ENCODE data around the gene RASGRF1.
A peak's percentile ranks its signal among the peaks of the same experiment; 100 is the strongest.

RASGRF1 gene

DNA sequence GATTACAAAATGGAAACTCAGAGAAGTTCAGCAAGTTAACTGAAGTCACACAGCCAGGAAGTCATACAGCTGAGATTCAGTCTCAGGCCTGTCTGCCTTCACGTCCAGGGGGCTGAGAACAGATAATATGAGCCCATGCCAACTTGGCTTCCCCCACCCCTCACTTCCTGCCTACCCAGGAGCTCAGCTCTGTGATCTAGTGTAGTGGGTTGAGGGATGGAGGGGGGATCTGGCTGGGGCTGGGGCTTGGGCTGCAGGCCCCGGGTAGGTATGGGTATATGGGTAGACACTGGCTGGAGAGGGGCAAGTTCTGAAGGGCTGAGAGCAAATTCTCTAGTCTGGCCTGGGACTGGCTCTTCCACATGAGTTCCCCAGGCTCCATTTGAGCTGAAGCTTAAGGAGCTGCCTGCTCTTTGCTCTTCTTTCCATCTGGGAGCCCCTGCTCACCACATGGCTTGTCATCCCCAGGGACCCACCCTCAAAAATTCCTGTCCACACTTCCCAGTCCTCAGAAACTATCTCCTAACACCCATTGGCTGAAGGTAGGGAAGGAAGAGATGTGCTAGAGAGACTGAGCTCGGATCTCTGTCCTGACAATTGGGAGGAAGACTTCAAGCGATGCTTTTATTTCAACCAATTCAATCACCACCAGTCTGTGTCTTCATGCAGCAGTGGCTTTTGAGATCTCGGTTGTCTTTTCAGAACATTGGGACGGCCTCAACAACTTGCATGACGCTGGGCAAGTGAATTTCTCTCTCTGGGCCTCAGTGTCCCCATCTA is 2.0 kb downstream of the RASGRF1 start:
- H3K36me3 Mint-ChIP-seq, result peaks cover 0 to 7% of the 10 kb centered on the region in 2 donors
- H3K27me3 Mint-ChIP-seq, result peaks cover 64 to 74% of the 10 kb centered on the region in 2 donors
- no peak overlapping the region for H3K4me3 Mint-ChIP-seq
- H3K27ac Mint-ChIP-seq, result no peak overlapping the region
- ATAC-seq (replicated peaks) (no peak), DNase-seq (no peak)
- peaks cover 24 to 29% of the 10 kb centered on the region in 2 donors for H3K4me1 Mint-ChIP-seq
- H3K9me3 Mint-ChIP-seq, result peaks cover 1 to 4% of the 10 kb centered on the region in 2 donors

- DNase-seq, result no peak
- Mint-ChIP-seq H3K4me3 (no peak overlapping the region), H3K36me3 (peaks cover 0 to 1% of the 10 kb centered on the region in 2 donors), H3K9me3 (no peaks in the 10 kb centered on the region), H3K27me3 (peaks cover 47 to 61% of the 10 kb centered on the region in 2 donors), H3K27ac (no peak overlapping the region), H3K4me1 (peaks cover 15 to 19% of the 10 kb centered on the region in 2 donors)
- no peak for ATAC-seq (replicated peaks)
Measured at GRCh38 chr15:79086814-79087213, 3.8 kb downstream of the RASGRF1 start.

DNA sequence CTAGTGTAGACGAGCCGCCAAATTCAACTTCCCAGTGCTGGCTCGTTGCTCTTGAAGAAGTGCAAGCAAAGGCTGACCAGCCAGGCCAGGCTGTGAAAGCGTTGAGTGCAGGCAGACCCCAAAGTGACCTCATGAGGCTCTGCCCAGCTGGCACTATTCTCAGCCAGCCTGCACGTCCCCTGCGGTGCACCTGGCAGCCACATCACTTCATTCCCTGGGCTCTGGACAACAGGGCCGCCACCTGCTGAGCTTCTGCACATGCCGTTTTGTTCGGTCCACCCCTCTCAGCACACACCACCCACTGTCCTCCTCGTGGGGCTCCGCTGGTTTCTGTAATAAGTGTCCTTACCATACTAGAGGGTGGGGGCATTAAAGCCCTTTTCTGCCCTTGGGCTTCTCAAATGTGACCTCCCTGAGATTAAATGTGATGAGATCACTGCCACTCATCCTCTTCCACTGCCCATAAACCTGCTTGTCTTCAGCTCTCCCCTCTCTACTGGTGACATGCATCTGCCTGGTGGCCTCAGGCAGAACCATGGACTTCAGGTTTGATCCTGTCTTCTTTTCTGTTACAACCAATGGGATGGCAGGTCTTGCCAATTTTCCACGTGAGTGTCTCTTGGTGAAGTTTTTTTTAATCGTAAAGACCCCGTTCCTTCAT is 6.1 kb downstream of the RASGRF1 start:
- Mint-ChIP-seq H3K4me3 (no peak overlapping the region), H3K9me3 (no peaks in the 10 kb centered on the region), H3K27me3 (peaks cover 29 to 42% of the 10 kb centered on the region in 2 donors), H3K36me3 (no peaks in the 10 kb centered on the region), H3K27ac (no peak overlapping the region), H3K4me1 (peaks cover under 1 to 3% of the 10 kb centered on the region in 2 donors)
- DNase-seq (no peak), ATAC-seq (replicated peaks) (no peak)

DNA sequence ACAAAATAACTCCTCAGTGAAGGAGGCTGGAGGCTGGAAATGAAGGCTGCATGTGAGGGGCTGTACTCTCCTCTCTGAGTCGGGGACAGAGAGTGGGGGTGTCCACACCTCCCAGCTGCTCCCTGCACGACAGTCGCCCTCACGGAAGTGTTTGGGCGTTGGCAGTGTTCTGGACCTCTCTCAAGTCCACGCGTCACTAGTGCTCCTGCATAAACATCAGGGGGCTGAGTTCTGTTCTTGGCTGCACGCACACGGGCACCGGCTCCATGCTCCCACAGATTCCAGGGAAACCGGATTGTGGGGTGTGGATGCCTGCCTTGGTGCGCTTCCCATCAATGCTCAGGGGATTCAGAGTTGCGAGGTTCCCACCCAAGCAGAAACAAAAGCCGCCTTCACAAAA is 7.4 kb downstream of the RASGRF1 start:
- Mint-ChIP-seq H3K4me1 (peaks cover 10 to 12% of the 10 kb centered on the region in 2 donors), H3K27me3 (peaks cover 21 to 29% of the 10 kb centered on the region in 2 donors), H3K36me3 (peaks cover 0 to 5% of the 10 kb centered on the region in 2 donors), H3K27ac (no peak overlapping the region), H3K9me3 (no peaks in the 10 kb centered on the region), H3K4me3 (no peak overlapping the region)
- no peak for ATAC-seq (replicated peaks)
- no peak for DNase-seq

DNA sequence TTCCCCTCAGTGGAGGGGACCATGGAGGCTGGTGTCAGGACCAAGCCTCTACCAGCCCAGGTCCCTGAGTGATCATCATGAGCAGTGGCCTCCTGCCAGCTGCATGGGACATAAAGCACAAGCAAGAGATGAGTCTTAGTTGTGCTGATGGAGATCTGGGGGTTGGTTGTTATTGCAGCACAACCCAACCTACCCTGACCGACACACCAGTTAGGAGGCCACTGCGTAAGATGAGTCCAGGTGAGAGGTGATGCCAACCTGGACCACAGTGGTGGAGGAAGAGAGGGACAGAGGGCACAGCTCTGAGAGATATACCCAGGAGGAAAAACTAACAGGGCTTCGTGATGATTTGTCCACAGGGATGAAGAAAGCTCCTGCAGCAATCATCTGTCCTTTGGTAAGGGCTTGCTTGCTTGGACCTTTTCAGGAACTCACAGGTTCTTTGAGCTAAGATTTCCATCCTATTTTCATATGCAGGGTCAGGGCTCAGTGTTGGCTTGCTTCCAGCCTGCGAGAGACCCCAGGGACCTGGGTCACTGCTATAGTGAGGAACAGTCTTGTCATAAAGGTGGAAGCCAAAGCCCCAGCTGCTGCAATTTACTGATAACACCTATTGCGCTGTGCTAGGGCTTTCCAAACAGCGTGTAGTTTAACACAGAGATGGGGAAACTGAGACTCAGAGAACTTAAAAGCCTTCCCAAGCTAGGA is 8.1 kb downstream of the RASGRF1 start:
- Mint-ChIP-seq H3K4me1 (peaks cover 11 to 14% of the 10 kb centered on the region in 2 donors), H3K27ac (no peak overlapping the region), H3K36me3 (peaks cover 0 to 5% of the 10 kb centered on the region in 2 donors), H3K9me3 (no peaks in the 10 kb centered on the region), H3K4me3 (no peak overlapping the region), H3K27me3 (peaks cover 19 to 26% of the 10 kb centered on the region in 2 donors)
- DNase-seq (no peak), ATAC-seq (replicated peaks) (no peak)

DNA sequence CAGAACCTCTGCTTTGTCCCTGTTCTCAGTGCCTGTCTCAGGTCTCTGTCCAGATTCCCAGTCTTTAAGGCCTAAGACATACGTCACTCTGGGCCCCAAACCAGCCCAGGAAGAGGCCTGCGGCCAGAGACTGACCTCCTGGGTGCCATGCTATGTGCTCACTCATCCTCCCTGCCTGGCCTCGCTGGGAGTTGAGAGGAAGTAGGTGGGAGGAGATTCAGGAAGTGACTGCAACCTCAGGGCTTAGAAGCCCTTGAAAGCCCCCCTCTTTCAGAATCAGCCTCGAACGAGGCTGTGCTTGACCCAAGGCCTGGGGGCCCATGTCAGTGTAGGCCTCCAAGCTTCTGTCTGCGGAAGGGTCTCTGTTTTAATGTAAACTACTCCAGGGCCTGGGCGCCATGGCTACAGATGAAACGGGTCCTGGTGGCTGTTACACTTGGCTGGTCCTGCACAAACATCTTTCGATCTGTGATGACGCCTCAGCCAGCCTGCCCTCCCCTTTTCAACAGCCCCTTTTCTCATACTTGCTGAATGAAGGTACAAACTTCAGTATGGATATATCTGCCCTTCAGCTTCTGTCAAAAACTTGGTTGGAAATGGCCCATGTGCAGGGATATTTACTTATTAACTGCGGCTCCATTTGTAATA is 11.7 kb downstream of the RASGRF1 start:
- peak; percentile 72 to 87 for ATAC-seq (replicated peaks)
- H3K27me3 Mint-ChIP-seq, result peaks cover 4 to 7% of the 10 kb centered on the region in 2 donors
- H3K27ac Mint-ChIP-seq, result peak overlapping the region; percentile 91
- peak overlapping the region in 1 of 2 donors; percentile 26 for H3K4me3 Mint-ChIP-seq
- no peak for DNase-seq
- peaks cover 11 to 14% of the 10 kb centered on the region in 2 donors for H3K4me1 Mint-ChIP-seq
- peaks cover 0 to 5% of the 10 kb centered on the region in 2 donors for H3K36me3 Mint-ChIP-seq
- no peaks in the 10 kb centered on the region for H3K9me3 Mint-ChIP-seq

DNA sequence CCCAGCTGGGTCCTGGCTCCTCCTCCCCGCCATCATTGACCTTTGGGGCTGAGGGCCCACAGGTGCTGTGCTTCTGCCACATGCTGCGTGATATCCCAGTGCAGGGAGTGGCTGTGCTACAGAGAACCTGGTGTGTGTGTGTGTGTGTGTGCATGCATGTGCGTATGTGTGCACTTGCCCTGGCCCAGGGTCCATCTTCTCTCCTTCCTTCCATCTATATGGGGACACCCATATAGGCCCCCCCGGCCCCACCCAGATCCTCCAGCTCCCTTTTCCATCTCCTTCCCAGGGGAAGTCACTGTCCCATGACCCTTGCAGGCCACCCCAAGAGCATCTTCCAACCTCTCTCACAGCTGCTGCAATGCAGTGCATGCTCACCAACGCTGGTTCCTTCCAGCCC is 12.6 kb downstream of the RASGRF1 start:
- no peak overlapping the region for H3K4me3 Mint-ChIP-seq
- no peak for DNase-seq
- peaks cover 11 to 14% of the 10 kb centered on the region in 2 donors for H3K4me1 Mint-ChIP-seq

GRCh38 chr15:79076661-79077060 is 13.9 kb downstream of the RASGRF1 start:
- Mint-ChIP-seq H3K4me1 (peaks cover 11 to 14% of the 10 kb centered on the region in 2 donors), H3K27ac (no peak overlapping the region), H3K4me3 (no peak overlapping the region), H3K9me3 (no peaks in the 10 kb centered on the region), H3K36me3 (peaks cover 0 to 5% of the 10 kb centered on the region in 2 donors), H3K27me3 (peaks cover 0 to 8% of the 10 kb centered on the region in 2 donors)
- ATAC-seq (replicated peaks) (no peak), DNase-seq (no peak)

More for the DNA sequence above, 12.6 kb downstream of the RASGRF1 start:
- Mint-ChIP-seq H3K36me3 (peaks cover 0 to 5% of the 10 kb centered on the region in 2 donors), H3K27me3 (peaks cover 0 to 4% of the 10 kb centered on the region in 2 donors), H3K9me3 (no peaks in the 10 kb centered on the region), H3K27ac (no peak overlapping the region)
- ATAC-seq (replicated peaks), result no peak

GRCh38 chr15:79075256-79075655 is 15.3 kb downstream of the RASGRF1 start:
- no peak overlapping the region for H3K27ac Mint-ChIP-seq
- no peak for DNase-seq
- ATAC-seq (replicated peaks), result no peak
- H3K27me3 Mint-ChIP-seq, result peaks cover 0 to 9% of the 10 kb centered on the region in 2 donors
- H3K4me1 Mint-ChIP-seq, result peaks cover 8 to 14% of the 10 kb centered on the region in 2 donors
- H3K9me3 Mint-ChIP-seq, result no peaks in the 10 kb centered on the region
- no peak overlapping the region for H3K4me3 Mint-ChIP-seq
- H3K36me3 Mint-ChIP-seq, result peaks cover 0 to 5% of the 10 kb centered on the region in 2 donors

DNA sequence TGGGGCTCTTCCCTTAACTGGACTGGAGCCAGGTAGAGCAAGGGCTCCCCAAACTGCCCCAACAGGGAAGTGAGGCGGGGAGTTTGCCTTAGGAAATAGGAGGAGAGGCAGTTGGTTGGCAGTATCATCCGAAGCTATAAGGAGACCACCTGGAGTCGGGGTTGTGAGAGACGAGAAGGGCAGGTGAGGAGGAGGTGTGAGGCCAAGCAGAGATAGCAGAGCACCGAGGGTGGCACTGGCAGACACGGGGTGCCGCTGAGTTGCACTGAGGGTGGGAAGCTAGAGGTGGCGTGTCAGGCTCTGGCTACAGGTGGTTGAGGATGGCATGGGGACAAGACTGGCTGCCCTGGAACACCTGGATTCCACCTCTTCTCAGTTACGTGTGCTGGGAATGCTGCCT is 17.2 kb downstream of the RASGRF1 start:
- DNase-seq, result no peak
- H3K9me3 Mint-ChIP-seq, result no peaks in the 10 kb centered on the region
- H3K27me3 Mint-ChIP-seq, result peaks cover 0 to 9% of the 10 kb centered on the region in 2 donors

DNA sequence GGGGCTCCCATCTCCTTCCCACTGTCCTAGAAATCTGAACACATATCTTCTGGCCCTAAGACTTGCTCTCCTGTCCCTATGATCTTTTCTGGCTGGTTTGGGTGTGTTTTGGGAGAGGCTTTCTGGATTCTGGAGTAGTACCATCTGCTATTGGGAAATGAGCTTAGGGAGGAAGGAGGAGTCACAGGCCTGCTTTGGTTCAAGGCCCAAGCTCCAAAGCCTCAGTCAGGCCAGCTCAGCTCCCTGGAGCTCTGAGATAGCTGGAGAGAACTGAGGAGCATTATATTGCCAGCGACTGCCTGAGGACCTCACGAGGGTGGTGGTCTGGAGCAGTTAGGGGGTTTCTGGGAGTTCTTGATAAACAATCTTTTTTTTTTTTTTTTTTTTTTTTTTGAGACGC is 18.7 kb downstream of the RASGRF1 start:
- Mint-ChIP-seq H3K36me3 (no peaks in the 10 kb centered on the region), H3K4me3 (no peak overlapping the region), H3K9me3 (no peaks in the 10 kb centered on the region), H3K4me1 (peaks cover 0 to under 1% of the 10 kb centered on the region in 2 donors), H3K27me3 (peaks cover 0 to 9% of the 10 kb centered on the region in 2 donors), H3K27ac (no peak overlapping the region)
- no peak for DNase-seq
- no peak for ATAC-seq (replicated peaks)

More for the DNA sequence above, 17.2 kb downstream of the RASGRF1 start:
- peaks cover 3% of the 10 kb centered on the region in 2 donors for H3K4me1 Mint-ChIP-seq
- no peak for ATAC-seq (replicated peaks)
- H3K36me3 Mint-ChIP-seq, result peaks cover 0 to 2% of the 10 kb centered on the region in 2 donors
- H3K4me3 Mint-ChIP-seq, result no peak overlapping the region
- no peak overlapping the region for H3K27ac Mint-ChIP-seq

DNA sequence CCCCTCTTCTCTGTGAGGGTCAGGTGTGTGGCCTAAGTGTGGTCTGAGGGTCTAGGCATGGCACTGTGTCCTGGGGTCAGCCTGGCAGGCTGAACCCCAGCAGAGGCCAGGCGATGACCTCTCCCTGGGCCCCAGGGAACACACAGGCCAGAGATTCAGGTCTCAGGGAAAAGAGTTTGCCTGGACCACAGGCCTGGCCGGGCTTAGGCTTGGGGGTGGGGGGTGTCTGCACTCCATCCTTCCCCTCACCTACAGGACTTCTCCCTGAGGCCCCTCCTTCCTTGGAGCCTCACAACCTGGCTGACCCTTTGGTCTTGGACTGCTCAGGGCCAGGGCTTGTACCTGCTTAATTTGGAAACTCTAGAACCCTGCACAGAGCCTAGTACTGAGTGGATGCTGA is 21.8 kb downstream of the RASGRF1 start:
- Mint-ChIP-seq H3K9me3 (no peaks in the 10 kb centered on the region), H3K36me3 (no peaks in the 10 kb centered on the region), H3K27me3 (peaks cover 0 to 11% of the 10 kb centered on the region in 2 donors), H3K4me3 (no peak overlapping the region), H3K27ac (no peak overlapping the region), H3K4me1 (peaks cover 14% of the 10 kb centered on the region in 2 donors)
- DNase-seq (no peak), ATAC-seq (replicated peaks) (no peak)

GRCh38 chr15:79067969-79068368 is 22.6 kb downstream of the RASGRF1 start:
- no peak overlapping the region for H3K27ac Mint-ChIP-seq

More at GRCh38 chr15:79067969-79068368, 22.6 kb downstream of the RASGRF1 start:
- Mint-ChIP-seq H3K9me3 (no peaks in the 10 kb centered on the region), H3K36me3 (no peaks in the 10 kb centered on the region), H3K4me3 (no peak overlapping the region), H3K4me1 (peaks cover 14% of the 10 kb centered on the region in 2 donors), H3K27me3 (peaks cover 2 to 17% of the 10 kb centered on the region in 2 donors)
- no peak for ATAC-seq (replicated peaks)
- DNase-seq, result no peak

All from stimulated activated naive B cell treated with anti-CD40 and anti-IgM and Interleukin-4, amounts not matched to agents 10 μg/mL and 1 μg/mL and 100 μg/mL, for 72 hours (primary cell).